ENCODE results near the gene FAM107B.

- TF ChIP-seq, protein P1, sequence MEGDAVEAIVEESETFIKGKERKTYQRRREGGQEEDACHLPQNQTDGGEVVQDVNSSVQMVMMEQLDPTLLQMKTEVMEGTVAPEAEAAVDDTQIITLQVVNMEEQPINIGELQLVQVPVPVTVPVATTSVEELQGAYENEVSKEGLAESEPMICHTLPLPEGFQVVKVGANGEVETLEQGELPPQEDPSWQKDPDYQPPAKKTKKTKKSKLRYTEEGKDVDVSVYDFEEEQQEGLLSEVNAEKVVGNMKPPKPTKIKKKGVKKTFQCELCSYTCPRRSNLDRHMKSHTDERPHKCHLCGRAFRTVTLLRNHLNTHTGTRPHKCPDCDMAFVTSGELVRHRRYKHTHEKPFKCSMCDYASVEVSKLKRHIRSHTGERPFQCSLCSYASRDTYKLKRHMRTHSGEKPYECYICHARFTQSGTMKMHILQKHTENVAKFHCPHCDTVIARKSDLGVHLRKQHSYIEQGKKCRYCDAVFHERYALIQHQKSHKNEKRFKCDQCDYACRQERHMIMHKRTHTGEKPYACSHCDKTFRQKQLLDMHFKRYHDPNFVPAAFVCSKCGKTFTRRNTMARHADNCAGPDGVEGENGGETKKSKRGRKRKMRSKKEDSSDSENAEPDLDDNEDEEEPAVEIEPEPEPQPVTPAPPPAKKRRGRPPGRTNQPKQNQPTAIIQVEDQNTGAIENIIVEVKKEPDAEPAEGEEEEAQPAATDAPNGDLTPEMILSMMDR (IDR thresholded peaks at IDR 0.05), result no peak
- TF ChIP-seq POLR2A (IDR thresholded peaks at IDR 0.05), result no peak
These were observed 211.2 kb downstream of the FAM107B start for GRCh38 chr10:14563359-14563940.

Data from adrenal gland (tissue), 5 donors.